Pulmonary artery endothelial cell (primary cell): ENCODE data around the gene ANKRD13D. TPM values are rescaled to one million over a fixed set of nuclear protein-coding genes. Genes with fewer than 3 reads are reported as not detected.

Experiments used
- DNase-seq: peaks from one replicate; pipeline ENCODE4 v3.0.0-alpha.2; 2011; ENCODE audit warnings: low read depth, low spot score
- total RNA-seq: library from RNA; depleted of rRNA; stranded (reverse); fragments of >200 nt; gene quantifications from 2 replicates; pipeline ENCODE4 v1.2.3, GENCODE V29; 2014

ANKRD13D gene
- total RNA-seq, 1 donor from 2014 or later = 27.0 TPM

DNA sequence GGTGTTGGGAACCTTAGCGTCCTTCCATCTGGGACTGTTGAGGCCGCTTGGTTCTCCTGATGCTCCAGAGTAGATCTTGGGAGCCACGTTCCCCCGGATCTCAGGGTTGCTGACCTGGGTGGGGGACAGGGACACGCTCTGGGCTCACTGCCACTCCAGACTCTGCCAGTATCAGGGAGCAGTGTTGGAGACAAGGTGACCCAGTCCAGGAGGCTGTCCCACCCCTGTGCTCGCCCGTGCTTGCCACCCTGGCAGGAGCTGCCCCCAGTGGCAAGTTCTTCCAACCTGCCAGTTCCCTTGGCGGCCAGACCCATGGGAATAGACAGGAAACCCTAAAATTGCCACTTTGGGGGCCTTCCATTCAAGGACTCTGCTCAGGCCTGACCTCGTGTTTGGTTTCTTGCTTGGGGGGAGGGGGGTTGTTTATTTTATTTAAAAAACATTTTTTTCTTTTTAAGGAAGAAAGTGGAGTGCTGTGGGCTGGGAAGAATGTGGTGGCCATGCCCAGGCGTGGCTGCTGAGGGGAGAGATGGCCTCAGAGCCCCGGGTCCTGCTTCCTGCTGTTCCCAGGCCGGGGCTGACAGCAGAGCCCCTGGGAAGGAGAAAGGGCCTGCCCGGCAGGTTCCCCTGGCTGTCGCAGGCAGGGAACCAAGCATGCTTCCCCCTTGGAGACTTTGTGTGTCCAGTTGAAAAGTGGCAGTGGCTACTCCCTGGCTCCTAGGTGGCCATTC, 15.7 kb upstream of the ANKRD13D start:
- DNase-seq = no peak

DNA sequence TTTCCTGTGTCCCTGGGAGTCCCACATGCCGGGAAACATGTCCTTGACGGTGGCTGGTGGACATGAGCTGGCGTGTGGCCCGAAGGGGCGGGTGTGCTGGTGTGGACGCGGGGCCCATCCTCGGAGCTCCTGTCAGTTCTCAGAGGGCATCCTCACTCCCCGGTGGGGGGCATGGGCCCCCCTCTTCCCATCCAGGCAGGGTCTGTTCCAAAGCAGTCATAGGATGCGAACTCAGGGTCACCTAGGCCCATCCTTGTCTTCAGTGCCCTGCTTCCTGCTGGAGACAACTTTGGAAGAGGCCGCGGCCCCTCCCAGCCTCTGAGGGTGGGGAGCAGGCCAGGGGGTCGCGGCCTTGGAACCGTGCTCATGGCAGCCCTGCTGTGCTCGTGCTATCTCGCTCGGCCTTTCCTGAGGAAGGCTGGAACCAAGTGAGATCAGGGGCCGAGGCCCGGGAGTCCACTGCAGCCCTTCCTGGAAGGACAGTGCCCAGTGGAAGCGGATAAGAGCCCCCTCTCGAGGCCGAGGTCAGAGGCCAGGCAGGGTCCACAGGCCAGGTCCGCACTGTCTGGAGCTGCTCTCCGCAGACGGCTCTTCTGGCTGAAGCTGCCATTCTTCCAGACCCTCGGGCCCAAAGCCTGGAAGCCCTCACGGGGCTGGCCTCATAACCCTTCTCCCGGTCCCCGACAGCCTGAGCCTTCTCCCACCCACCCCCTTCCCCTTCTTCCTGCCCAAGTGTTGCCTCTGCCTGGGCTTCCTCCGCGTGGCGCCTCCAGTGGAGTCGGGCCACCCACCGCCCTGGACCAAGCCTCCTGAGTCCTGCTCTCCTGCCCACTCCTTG, 14.1 kb upstream of the ANKRD13D start:
- DNase-seq = no peak

DNA sequence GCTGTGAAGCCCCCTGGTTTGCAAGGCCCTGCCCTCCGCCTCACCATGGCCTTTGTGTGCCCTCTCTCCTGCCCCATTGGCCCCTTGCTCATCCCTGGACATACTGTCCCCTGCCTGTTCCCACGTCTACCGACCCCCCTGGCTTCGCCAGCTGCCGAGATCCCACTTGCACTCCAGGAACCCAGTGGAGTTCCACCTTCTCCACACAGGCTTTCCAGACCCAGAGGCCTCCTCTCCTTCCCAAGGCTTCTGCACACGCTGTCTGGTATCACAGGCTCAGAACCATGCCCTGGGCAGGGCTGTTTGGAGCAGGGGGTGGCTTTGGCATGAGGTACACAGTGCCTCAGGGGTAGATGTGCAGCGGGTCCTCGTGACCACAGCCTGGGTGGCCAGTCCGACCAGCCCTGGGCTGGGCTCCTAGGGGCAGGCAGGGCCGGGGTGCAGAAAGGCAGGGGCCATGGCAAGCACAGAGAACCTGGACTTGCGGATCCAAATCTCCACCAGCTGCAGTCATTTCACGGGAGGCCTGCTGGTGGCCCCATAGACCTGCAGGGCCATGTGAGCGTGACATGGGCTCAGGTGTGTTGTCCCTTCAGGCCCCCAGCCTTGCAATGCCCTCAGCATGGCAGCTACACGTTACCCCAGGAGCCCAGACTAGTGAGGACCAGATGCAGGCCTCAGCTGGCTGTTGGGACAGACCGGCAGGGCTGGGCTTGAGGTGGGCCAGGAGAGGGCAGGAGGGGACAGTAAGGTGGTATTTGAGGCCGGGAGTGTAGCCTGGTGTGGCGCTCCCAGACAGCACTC, 13.3 kb upstream of the ANKRD13D start:
- DNase-seq = no peak

- DNase-seq = no peak
These were observed 12.3 kb upstream of the ANKRD13D start for GRCh38 chr11:67276781-67277230.

DNA sequence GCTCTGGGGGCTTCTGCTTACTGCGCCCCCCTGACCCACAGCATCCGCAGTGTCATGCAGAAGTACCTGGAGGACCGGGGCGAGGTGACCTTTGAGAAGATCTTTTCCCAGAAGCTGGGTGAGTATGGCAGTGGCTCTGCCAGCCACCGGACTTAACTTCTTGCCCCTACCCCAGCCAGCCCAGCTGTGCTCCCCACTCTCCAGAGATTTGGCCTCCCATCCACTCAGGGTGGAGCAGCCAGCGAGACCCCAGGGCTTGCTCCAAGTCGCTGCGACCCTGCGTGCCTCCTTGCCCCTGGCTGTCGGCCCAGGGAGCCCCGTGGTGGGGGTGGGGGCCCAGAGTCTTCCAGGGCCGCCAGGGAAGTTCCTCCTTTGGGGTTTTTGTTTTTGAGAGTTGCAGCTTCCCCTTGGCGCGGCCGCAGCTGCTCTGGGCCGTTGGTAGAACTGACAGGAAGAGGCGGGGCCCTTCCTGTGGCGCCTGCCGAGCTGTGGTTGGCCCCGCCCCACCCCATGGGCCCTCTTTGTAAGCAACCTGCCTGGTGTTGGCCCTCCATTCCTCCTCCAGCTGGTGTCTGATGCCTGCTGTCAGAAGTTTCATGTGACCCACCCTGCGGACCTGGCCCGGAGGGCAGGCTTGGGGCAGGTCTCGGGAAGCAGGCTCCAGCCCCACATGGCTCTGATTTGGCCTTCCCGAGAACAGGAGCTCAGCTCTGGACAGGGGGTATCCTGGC, 11.7 kb upstream of the ANKRD13D start:
- peak; percentile 52 for DNase-seq

- DNase-seq = no peak
These were observed 10.8 kb upstream of the ANKRD13D start for GRCh38 chr11:67278135-67278938.

- DNase-seq = no peak
These were observed 10.0 kb upstream of the ANKRD13D start for GRCh38 chr11:67278939-67279588.

DNA sequence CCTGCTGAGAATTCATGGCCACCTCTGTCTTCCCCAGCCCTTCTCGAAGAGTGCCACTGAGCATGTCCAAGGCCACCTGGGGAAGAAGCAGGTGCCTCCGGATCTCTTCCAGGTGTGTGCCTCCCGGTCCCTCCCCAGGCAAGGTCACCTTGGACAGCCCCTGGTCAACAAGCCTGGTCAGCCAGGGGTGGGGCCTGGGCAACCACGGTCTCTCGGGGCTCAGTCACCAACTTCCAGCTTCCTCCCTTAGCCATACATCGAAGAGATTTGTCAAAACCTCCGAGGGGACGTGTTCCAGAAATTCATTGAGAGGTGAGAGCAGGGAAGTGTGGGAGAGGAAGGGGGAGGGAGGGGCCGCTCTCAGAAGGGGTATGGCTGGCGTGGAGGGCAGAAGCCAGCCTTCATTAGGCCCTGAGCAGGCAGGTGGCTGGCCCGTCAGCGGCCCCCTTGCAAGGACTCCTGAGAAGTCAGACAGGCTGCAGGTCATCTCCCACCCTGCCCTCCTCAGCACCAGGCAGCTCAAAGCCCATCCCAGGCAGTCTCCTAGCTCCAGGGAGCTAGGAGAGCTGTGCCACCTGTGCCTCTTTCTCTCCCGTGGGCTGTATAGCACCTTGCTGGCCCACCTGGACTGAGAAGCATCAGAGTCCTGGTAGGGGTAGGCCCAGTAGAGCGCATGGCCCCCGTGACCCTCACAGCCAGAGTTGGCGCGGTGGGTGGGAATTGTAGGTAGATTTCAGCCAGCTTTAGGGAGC, 9.3 kb upstream of the ANKRD13D start:
- DNase-seq = no peak

GRCh38 chr11:67280341-67280787, 8.7 kb upstream of the ANKRD13D start:
- no peak for DNase-seq

GRCh38 chr11:67280788-67281551, 8.1 kb upstream of the ANKRD13D start:
- no peak for DNase-seq

DNA sequence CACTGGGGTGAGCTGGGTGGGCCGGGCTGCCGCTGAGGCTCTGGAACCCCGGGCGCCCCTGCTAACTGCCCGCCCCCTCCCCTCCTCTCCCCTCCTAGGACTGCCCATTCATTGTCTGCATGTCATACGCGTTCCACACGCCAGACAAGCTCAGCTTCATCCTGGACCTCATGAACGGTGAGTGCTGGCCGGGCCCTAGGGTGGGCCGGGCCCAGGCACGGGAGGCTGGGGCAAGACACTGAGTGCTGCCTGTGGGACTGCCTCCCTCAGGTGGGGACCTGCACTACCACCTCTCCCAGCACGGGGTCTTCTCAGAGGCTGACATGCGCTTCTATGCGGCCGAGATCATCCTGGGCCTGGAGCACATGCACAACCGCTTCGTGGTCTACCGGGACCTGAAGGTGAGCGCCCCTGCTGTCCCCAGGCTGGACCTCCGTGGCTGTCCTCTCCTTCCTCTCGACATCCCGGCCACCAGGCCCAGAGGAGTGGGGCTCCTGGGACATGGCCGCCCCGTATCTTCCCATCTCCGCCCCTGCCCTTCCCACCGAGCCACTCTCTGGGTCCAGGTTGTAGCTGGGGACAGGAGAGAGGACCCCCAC, 7.5 kb upstream of the ANKRD13D start:
- DNase-seq = no peak

DNA sequence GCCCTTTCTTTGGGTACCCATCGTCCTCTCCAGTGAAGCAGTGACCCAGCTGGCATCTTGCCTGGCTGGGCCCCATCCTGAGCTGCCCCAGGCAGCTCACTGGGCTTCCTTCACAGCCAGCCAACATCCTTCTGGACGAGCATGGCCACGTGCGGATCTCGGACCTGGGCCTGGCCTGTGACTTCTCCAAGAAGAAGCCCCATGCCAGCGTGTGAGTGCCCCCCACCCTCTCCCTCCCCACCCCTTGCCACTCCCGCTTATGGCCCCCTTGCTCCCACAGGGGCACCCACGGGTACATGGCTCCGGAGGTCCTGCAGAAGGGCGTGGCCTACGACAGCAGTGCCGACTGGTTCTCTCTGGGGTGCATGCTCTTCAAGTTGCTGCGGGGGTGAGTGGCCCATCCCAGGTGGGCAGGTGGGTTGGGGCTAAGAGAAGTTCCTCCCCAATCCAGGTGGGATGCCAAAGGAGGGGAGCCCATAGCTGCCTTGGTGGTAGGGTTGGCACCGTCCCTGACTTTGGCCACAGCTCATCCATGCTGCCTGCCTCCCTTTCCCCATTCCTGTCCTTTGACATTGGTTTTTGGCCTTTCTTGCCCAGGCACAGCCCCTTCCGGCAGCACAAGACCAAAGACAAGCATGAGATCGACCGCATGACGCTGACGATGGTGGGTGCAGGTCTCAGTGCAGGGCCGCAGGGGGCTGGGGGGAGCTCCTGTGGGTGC, 6.8 kb upstream of the ANKRD13D start:
- no peak for DNase-seq

- DNase-seq = no peak
These were observed 6.2 kb upstream of the ANKRD13D start for GRCh38 chr11:67282876-67283371.

DNA sequence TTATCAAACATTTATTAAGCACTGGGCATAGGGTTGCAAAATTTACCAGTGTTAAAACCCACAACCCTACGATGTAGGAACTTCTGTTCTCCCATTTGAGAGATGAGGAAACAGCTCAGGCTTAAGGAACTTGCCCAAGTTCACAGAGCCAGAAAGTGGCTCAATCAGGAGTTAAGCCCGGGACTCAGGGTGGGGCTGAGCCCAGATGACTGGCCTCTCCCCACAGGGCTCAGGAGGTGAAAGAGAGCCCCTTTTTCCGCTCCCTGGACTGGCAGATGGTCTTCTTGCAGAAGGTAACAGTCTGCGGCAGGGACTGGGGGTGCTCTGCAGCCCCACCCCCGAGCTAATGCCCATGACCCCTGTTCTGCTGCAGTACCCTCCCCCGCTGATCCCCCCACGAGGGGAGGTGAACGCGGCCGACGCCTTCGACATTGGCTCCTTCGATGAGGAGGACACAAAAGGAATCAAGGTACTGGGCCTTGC, 5.6 kb upstream of the ANKRD13D start:
- no peak for DNase-seq

GRCh38 chr11:67284811-67285540, 4.1 kb upstream of the ANKRD13D start:
- DNase-seq = no peak
